Right atrium auricular region (tissue), 2 donors: ENCODE results near the gene CLSTN1. TPM values are rescaled to one million over a fixed set of nuclear protein-coding genes. Genes with fewer than 3 reads are reported as not detected.

Experiments
- DNase-seq: peaks from one replicate; pipeline ENCODE4 v3.0.0-alpha.2; 2019; ENCODE audit warnings: low spot score
- H3K27ac ChIP-seq, 2 donors: fragments of 200-600 bp; sonication (generic); 1 replicate in 1 of 2; 2 replicates in 1 of 2; pipeline ENCODE4 v1.5.1; 2016 to 2019
- H3K27me3 ChIP-seq, 2 donors: fragments of 200-600 bp; sonication (generic); one replicate each; pipeline versions ENCODE4 v1.5.1 to v1.6.0; 2017 to 2019
- H3K36me3 ChIP-seq: fragments of 200-600 bp; sonication (generic); one replicate; pipeline ENCODE4 v1.5.1; 2016
- H3K4me1 ChIP-seq, 2 donors: fragments of 200-600 bp; sonication (generic); one replicate each; pipeline versions ENCODE4 v1.5.1 to v1.6.0; 2017 to 2019
- H3K4me3 ChIP-seq, 2 donors: fragments of 200-600 bp; sonication (generic); 1 replicate in 1 of 2; 2 replicates in 1 of 2; pipeline ENCODE4 v1.5.1; 2017 to 2019; ENCODE audit warnings: mild to moderate bottlenecking in 1 of 2, moderate library complexity in 1 of 2
- H3K9me3 ChIP-seq, 2 donors: fragments of 200-600 bp; sonication (generic); one replicate each; pipeline ENCODE4 v1.5.1; 2019
- total RNA-seq, 2 donors: library from RNA; depleted of rRNA; stranded (reverse); fragments of >200 nt; gene quantifications; one replicate each; pipeline ENCODE4 v1.1.0, GENCODE V29; 2016
- TF ChIP-seq, protein P1 (sequence below), 2 donors: fragments of 200-600 bp; sonication (generic); IDR thresholded peaks; one replicate each; pipeline ENCODE4 v1.5.1; 2019; ENCODE audit warnings: antibody characterized with exemption in 2 of 2

The CLSTN1 gene
- total RNA-seq, 2 donors from 2014 or later: 47.5 to 54.0 TPM

DNA sequence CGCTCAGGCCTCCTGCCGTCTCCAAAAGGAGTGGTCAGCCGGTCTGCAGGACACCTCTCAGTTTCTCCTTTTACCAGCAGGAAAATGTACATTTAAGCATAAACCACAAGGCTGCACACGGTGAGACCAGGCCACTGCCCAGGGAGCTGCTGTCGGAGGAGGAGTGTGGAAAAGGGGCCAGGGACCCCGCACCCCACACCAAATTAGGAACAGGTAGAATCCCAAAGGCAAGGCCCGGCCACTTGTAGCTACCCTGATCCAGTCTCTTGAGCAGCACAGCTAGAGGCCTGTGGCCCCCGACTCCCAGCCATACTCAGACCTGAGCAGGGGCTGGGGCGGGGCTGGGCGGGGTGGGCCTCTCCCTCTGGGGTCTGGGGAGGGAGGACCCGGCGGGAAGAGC lies 94.2 kb downstream of the CLSTN1 start:
- Histone ChIP-seq H3K4me3 (no peak overlapping the region), H3K27ac (no peak overlapping the region), H3K4me1 (no peaks in the 10 kb centered on the region), H3K9me3 (no peaks in the 10 kb centered on the region), H3K27me3 (no peaks in the 10 kb centered on the region), H3K36me3 (peaks cover 71% of the 10 kb centered on the region)
- TF ChIP-seq, protein P1, sequence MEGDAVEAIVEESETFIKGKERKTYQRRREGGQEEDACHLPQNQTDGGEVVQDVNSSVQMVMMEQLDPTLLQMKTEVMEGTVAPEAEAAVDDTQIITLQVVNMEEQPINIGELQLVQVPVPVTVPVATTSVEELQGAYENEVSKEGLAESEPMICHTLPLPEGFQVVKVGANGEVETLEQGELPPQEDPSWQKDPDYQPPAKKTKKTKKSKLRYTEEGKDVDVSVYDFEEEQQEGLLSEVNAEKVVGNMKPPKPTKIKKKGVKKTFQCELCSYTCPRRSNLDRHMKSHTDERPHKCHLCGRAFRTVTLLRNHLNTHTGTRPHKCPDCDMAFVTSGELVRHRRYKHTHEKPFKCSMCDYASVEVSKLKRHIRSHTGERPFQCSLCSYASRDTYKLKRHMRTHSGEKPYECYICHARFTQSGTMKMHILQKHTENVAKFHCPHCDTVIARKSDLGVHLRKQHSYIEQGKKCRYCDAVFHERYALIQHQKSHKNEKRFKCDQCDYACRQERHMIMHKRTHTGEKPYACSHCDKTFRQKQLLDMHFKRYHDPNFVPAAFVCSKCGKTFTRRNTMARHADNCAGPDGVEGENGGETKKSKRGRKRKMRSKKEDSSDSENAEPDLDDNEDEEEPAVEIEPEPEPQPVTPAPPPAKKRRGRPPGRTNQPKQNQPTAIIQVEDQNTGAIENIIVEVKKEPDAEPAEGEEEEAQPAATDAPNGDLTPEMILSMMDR (IDR thresholded peaks at IDR 0.05): no peak
- DNase-seq: no peak

DNA sequence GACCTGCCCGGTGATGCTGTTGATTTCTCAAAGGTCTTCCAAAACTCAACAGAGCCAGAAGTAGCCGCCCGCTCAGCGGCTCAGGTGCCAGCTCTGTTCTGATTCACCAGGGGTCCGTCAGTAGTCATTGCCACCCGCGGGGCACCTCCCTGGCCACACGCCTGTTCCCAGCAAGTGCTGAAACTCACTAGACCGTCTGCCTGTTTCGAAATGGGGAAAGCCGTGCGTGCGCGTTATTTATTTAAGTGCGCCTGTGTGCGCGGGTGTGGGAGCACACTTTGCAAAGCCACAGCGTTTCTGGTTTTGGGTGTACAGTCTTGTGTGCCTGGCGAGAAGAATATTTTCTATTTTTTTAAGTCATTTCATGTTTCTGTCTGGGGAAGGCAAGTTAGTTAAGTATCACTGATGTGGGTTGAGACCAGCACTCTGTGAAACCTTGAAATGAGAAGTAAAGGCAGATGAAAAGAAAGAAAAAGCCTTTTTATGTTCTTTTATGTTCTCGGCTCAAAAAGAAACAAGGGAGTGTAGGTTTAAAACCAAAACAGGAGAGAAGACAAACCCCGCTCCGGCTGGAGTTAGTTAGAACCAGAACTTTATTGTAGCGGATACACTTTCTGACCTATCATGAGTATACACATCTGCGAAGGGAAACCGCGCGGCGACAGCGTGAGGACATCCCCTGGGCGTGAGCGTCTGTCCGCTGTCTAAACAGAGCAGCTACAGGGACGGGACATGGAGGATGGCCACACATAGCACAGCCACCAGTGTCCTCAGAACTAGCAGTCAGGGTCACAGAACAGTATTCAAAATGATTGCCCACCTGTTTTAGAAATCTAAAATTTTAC lies 95.1 kb downstream of the CLSTN1 start:
- DNase-seq: no peak
- Histone ChIP-seq H3K4me1 (no peaks in the 10 kb centered on the region), H3K4me3 (no peak overlapping the region), H3K9me3 (peaks cover 0 to 2% of the 10 kb centered on the region in 2 donors), H3K27ac (no peak overlapping the region), H3K36me3 (peaks cover 63% of the 10 kb centered on the region), H3K27me3 (no peaks in the 10 kb centered on the region)
- TF ChIP-seq, protein P1 (IDR thresholded peaks at IDR 0.05): no peak

DNA sequence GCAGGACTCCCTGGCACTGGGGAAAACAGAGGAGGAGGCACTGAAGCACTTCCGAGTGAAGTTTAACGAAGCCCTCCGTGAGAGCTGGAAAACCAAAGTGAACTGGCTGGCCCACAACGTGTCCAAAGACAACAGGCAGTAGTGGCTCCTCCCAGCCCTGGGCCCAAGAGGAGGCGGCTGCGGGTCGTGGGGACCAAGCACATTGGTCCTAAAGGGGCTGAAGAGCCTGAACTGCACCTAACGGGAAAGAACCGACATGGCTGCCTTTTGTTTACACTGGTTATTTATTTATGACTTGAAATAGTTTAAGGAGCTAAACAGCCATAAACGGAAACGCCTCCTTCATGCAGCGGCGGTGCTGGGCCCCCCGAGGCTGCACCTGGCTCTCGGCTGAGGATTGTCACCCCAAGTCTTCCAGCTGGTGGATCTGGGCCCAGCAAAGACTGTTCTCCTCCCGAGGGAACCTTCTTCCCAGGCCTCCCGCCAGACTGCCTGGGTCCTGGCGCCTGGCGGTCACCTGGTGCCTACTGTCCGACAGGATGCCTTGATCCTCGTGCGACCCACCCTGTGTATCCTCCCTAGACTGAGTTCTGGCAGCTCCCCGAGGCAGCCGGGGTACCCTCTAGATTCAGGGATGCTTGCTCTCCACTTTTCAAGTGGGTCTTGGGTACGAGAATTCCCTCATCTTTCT lies 96.7 kb downstream of the CLSTN1 start:
- Histone ChIP-seq H3K27ac (no peak overlapping the region), H3K36me3 (peaks cover 61% of the 10 kb centered on the region)

DNA sequence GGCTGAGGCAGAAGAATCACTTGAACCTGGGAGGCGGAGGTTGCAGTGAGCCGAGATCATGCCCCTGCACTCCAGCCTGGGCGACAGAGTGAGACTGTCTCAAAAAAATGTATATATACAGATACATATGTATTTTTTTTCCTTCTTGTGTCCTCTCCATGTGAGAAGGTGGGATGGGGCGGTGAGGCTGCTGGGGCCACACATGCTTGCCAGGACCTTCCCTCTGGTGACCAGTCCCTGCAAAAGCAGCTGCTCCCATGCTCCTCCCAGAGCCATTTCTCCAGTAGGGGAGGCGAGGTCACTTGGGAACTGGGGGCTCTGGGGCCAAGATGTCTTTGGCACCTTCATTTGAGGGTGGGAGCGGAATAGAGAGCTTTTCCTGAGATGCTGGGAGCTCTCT lies 97.4 kb downstream of the CLSTN1 start:
- H3K36me3 ChIP-seq: peaks cover 56% of the 10 kb centered on the region
- TF ChIP-seq, protein P1 (IDR thresholded peaks at IDR 0.05): no peak
- no peak overlapping the region for H3K4me3 ChIP-seq
- no peak overlapping the region for H3K27ac ChIP-seq
- H3K9me3 ChIP-seq: peaks cover 0 to 10% of the 10 kb centered on the region in 2 donors
- DNase-seq: no peak
- no peaks in the 10 kb centered on the region for H3K27me3 ChIP-seq
- no peaks in the 10 kb centered on the region for H3K4me1 ChIP-seq

More for the DNA sequence above, 96.7 kb downstream of the CLSTN1 start:
- no peak for DNase-seq
- H3K9me3 ChIP-seq: peaks cover 0 to 10% of the 10 kb centered on the region in 2 donors
- no peaks in the 10 kb centered on the region for H3K4me1 ChIP-seq
- TF ChIP-seq, protein P1 (IDR thresholded peaks at IDR 0.05): no peak
- no peak overlapping the region for H3K4me3 ChIP-seq
- H3K27me3 ChIP-seq: no peaks in the 10 kb centered on the region

DNA sequence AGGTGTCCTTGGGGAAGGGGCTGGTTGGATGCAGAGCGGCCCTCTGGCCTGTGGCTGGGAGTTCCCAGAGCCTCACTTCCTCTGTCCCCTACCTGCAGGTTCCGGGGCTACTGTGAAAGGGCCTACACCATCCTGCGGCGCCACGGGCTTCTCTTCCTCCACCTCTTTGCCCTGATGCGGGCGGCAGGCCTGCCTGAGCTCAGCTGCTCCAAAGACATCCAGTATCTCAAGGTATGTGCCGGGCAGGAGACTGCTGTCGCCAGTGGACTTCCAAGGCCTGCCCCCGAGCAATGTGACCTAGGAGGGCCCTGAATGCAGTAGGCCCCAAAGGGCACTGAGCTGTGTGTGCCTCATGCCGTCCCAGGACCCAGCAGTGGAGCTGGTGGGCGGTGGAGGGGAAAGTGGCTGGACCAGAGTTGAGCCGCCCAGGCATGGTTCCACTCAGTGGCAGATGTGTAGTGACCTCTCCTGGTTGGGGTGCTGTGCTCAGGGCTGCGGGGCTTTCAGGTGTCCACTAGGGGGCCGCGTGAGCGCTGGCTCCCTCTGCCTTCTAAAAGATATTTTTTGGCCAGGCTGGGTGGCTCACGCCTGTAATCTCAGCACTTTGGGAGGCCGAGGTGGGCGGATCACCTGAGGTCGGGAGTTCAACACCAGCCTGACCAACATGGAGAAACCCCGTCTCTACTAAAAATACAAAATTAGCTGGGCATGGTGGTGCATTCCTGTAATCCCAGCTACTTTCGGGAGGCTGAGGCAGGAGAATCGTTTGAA lies 98.9 kb downstream of the CLSTN1 start:
- H3K27ac ChIP-seq: no peak overlapping the region
- H3K36me3 ChIP-seq: peaks cover 41% of the 10 kb centered on the region
- H3K27me3 ChIP-seq: no peaks in the 10 kb centered on the region
- peaks cover 0 to 10% of the 10 kb centered on the region in 2 donors for H3K9me3 ChIP-seq
- no peak for DNase-seq
- no peaks in the 10 kb centered on the region for H3K4me1 ChIP-seq
- no peak overlapping the region for H3K4me3 ChIP-seq
- TF ChIP-seq, protein P1 (IDR thresholded peaks at IDR 0.05): peak; percentile 51 to 84
